Fibroblast of lung (primary cell): ENCODE data around the gene PCGF3.

ENCODE experiments used
- EZH2 ChIP-seq: IDR thresholded peaks from 2 replicates; pipeline ENCODE4 v1.5.1; 2012; ENCODE audit warnings: low read length, control low read depth, mild to moderate bottlenecking; ENCODE audit errors: missing control alignments
- TF ChIP-seq, protein P1 (sequence below), 2 donors: IDR thresholded peaks in 1 of 2; conservative IDR thresholded peaks in 1 of 2; 1 replicate in 1 of 2; 2 replicates in 1 of 2; pipeline ENCODE4 v1.5.1; 2011 to 2012; ENCODE audit warnings: low read length in 2 of 2, control low read depth in 1 of 2, inconsistent platforms in 1 of 2, low read depth in 1 of 2, mild to moderate bottlenecking in 1 of 2

DNA sequence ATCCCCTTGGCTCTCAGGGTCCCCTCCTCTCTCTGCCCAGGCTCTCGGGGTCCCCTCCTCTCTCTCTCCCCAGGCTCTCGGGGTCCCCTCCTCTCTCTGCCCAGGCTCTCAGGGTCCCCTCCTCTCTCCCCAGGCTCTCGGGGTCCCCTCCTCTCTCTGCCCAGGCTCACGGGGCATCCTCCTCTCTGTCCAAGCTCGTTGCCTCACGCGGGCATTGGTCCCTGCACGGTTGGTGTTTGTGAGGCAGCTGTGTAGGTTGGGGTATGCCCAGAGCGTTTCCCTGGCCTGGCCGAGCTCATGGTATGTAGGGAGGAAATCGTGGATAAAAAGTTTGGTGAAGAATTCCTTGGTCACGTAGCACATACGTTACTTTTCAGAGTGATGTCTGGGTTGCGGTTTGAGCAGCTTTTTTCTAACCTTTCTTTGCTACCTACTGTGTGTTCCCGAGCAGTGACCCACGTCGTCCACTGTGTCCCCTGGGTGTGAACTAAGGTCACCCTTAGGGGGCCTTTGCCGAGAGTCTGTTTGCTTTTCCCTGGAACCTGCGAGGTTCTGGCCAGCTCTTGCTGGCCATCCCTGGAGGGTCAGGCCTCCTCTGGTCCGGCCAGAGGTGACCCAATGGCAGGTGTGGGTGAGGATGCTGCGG lies 36.6 kb downstream of the PCGF3 start:
- TF ChIP-seq, protein P1, sequence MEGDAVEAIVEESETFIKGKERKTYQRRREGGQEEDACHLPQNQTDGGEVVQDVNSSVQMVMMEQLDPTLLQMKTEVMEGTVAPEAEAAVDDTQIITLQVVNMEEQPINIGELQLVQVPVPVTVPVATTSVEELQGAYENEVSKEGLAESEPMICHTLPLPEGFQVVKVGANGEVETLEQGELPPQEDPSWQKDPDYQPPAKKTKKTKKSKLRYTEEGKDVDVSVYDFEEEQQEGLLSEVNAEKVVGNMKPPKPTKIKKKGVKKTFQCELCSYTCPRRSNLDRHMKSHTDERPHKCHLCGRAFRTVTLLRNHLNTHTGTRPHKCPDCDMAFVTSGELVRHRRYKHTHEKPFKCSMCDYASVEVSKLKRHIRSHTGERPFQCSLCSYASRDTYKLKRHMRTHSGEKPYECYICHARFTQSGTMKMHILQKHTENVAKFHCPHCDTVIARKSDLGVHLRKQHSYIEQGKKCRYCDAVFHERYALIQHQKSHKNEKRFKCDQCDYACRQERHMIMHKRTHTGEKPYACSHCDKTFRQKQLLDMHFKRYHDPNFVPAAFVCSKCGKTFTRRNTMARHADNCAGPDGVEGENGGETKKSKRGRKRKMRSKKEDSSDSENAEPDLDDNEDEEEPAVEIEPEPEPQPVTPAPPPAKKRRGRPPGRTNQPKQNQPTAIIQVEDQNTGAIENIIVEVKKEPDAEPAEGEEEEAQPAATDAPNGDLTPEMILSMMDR (conservative IDR thresholded peaks at IDR 0.05 in 1 of 2, IDR thresholded peaks at IDR 0.05 in 1 of 2; ENCODE audit: low read depth in 1 of 2, low read length in 2 of 2) = no peak
- no peak for TF ChIP-seq EZH2
